Adrenal gland (tissue), 12 donors: ENCODE measurements around the gene ZNF622. TPM values are rescaled to one million over a fixed set of nuclear protein-coding genes. Genes with fewer than 3 reads are reported as not detected.

Experiments used
- DNase-seq, 7 donors: peaks; one replicate each; pipeline ENCODE4 v3.0.0-alpha.2; 2019 to 2020
- H3K27ac ChIP-seq, 5 donors: fragments of 200-600 bp; sonication (generic) in 4 of 5; 1 replicate in 3 of 5; 2 replicates in 2 of 5; pipeline versions ENCODE4 v1.5.1 to v1.8.0; 2016 to 2020; ENCODE audit warnings: mild to moderate bottlenecking in 1 of 5
- H3K27me3 ChIP-seq: fragments of 200-600 bp; 2 replicates; pipeline ENCODE4 v1.8.0; 2021
- H3K36me3 ChIP-seq, 2 donors: fragments of 200-600 bp; replicated peaks in 1 of 2; 1 replicate in 1 of 2; 2 replicates in 1 of 2; pipeline versions ENCODE4 v1.5.1 to v1.8.0; 2018 to 2022
- H3K4me1 ChIP-seq, 2 donors: fragments of 200-600 bp; replicated peaks in 1 of 2; 1 replicate in 1 of 2; 2 replicates in 1 of 2; pipeline versions ENCODE4 v1.5.1 to v1.8.0; 2018 to 2021
- H3K4me3 ChIP-seq, 4 donors: fragments of 200-600 bp; sonication (generic) in 3 of 4; one replicate each; pipeline ENCODE4 v1.5.1; 2016 to 2018
- H3K9me3 ChIP-seq, 3 donors: fragments of 200-600 bp; sonication (generic) in 1 of 3; replicated peaks in 1 of 3; 1 replicate in 2 of 3; 2 replicates in 1 of 3; pipeline versions ENCODE4 v1.5.1 to v1.8.0; 2016 to 2021
- CTCF ChIP-seq, 6 experiments: fragments of 450-650 bp in 4 of 6; fragments of 200-600 bp in 2 of 6; sonication (generic) in 1 of 6; IDR thresholded peaks; 1 replicate in 5 of 6; 2 replicates in 1 of 6; pipeline versions ENCODE4 v1.5.1 to v1.8.0; 2016 to 2021; ENCODE audit warnings: antibody characterized with exemption in 6 of 6, mild to moderate bottlenecking in 2 of 6, moderate library complexity in 1 of 6
- POLR2A ChIP-seq, 2 donors: fragments of 450-650 bp; IDR thresholded peaks; one replicate each; pipeline ENCODE4 v1.6.1; 2017; ENCODE audit warnings: antibody characterized with exemption in 2 of 2, mild to moderate bottlenecking in 2 of 2, moderate library complexity in 1 of 2
- WGBS, 4 donors: extraction: QIAGEN DNeasy Blood & Tissue Kit in 2 of 4; methylation state at CpG; one replicate each; pipeline versions ENCODE4 v1.1.5 to v1.1.7; 2013 to 2017; 5-methylcytosine and 5-hydroxymethylcytosine counted together
- intact Hi-C, 2 donors: fragments of 100-400 bp; cut with DNase I; formaldehyde crosslinking; loops; one replicate each; pipeline versions ENCODE4 v1.14.1 to v1.15.0; 2022 to 2023
- polyA plus RNA-seq, 3 donors: library from polyadenylated mRNA; stranded (reverse); fragments of 200-250 nt in 2 of 3; fragments of 350-450 nt in 1 of 3; fragmentation: Illumina TruSeq in 1 of 3; extraction: RNeasy Lipid Tissue Mini Kit (QIAGEN cat#74804) in 1 of 3; gene quantifications; one replicate each; pipeline ENCODE4 v1.2.3, GENCODE V29; 2013 to 2014
- total RNA-seq, 9 donors: library from RNA; depleted of rRNA in 4 of 9; stranded (reverse); fragments of >200 nt in 4 of 9; fragments of 120-200 nt in 1 of 9; fragmentation: NEBNext Ultra II Directional in 1 of 9; extraction: Animal tissue kit (Norgen Biotek cat#: 25700) in 1 of 9; gene quantifications; one replicate each; pipeline versions ENCODE4 v1.1.0 to v1.2.4, GENCODE V29; 2013 to 2023
- donor health status: healthy with polysubstance abuse.
- donor health status: Bipolar disorder and iron deficiency.
- donor health status: DM: yes; HTN: yes; CAD: no.
- donor health status: DM: no; HTN: no; CAD: no.
- donor health status: DM: no; HTN: no; CAD: no.
- donor health status: DM: yes; HTN: yes; CAD: no.

The ZNF622 gene
- total and polyA plus RNA-seq, 12 donors: 9.2 to 41.3 (median 21.8) TPM

DNA sequence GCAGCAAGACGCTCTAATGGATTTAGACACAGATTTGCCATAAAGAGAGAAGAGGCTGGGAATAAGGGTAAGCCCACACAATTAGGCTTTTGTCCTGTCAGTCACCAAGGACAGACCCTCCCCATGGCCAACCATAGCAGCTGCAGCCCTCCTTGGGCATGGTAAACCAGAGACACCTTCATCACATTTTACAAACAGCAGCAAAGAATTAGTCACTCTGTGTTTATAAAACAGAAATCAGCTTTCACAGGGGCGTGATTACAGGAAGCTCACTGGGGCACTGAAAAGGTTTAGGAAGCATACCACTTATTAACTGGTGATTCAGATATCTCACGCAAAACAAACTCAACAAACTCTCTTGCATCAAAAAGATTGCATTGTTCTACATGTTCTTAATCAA, 37.3 kb upstream of the ZNF622 start:
- intact Hi-C loops: no loop called here
- 76 to 89% (median 81%) methylated on average over 3 of the region's 3 CpGs for WGBS, 4 donors
- Histone ChIP-seq H3K27me3 (no peaks in the 10 kb centered on the region), H3K9me3 (no peaks in the 10 kb centered on the region), H3K4me1 (no peaks in the 10 kb centered on the region), H3K27ac (no peak overlapping the region), H3K36me3 (no peaks in the 10 kb centered on the region), H3K4me3 (no peak overlapping the region)
- TF ChIP-seq POLR2A (IDR thresholded peaks at IDR 0.05): no peak
- TF ChIP-seq CTCF (IDR thresholded peaks at IDR 0.05): no peak
- no peak for DNase-seq

DNA sequence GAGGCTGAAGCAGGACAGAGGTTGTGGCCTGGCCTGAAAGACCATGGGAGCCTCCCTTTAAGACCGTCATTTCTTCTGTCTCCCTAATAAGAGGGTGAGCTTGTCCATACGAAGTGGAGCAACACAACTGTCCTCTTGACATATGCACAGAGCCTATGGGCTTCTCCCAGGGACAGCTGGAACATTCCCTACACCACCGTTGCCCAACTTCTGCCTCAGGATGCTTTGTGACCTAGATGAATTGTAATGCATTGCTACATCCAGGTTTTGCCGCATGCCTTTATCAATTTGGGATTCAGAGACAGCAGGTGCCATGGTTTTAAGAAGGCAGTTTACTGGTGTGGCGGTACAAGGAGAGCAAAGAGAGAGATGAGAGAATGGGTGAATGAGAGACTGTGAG, 34.4 kb upstream of the ZNF622 start:
- intact Hi-C loops: no loop called here
- Histone ChIP-seq H3K36me3 (no peaks in the 10 kb centered on the region), H3K27me3 (no peaks in the 10 kb centered on the region), H3K27ac (no peak overlapping the region), H3K9me3 (no peaks in the 10 kb centered on the region), H3K4me1 (no peaks in the 10 kb centered on the region), H3K4me3 (no peak overlapping the region)
- WGBS, 4 donors: 78 to 92% (median 83%) methylated on average over 3 to 5 of the region's 5 CpGs
- TF ChIP-seq POLR2A (IDR thresholded peaks at IDR 0.05) (no peak), CTCF (IDR thresholded peaks at IDR 0.05) (no peak)
- no peak for DNase-seq

- H3K27me3 ChIP-seq: no peaks in the 10 kb centered on the region
- intact Hi-C loops: no loop called here
- H3K36me3 ChIP-seq: no peaks in the 10 kb centered on the region
- WGBS, 4 donors: 48 to 66% (median 58%) methylated on average over 2 of the region's 2 CpGs
- no peak for DNase-seq
- H3K9me3 ChIP-seq: no peaks in the 10 kb centered on the region
- H3K4me1 ChIP-seq: no peaks in the 10 kb centered on the region
- TF ChIP-seq CTCF (IDR thresholded peaks at IDR 0.05) (no peak), POLR2A (IDR thresholded peaks at IDR 0.05) (no peak)
- H3K4me3 ChIP-seq: no peak overlapping the region
- no peak overlapping the region for H3K27ac ChIP-seq
Measured at GRCh38 chr5:16497546-16497945, 31.9 kb upstream of the ZNF622 start.

DNA sequence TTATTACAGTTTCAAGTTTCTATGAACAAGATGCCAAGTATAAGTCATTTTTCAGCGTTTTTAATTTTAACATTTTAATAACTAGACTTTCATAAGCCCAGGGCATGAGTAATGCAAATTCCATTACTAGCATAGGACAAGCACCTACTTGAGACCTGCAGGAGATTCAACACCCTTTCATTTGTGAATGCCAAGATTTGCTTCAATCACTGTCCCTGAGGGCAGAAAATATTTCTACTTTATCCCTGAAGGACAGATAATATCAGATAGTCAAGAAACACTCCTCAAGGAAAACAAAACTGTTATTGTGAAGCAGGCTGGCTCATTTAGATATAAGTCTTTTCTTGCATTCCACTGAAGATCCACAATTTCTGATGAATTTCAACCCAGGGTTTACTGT, 27.7 kb upstream of the ZNF622 start:
- H3K36me3 ChIP-seq: no peaks in the 10 kb centered on the region
- no peaks in the 10 kb centered on the region for H3K9me3 ChIP-seq
- H3K4me3 ChIP-seq: no peak overlapping the region
- no peak for DNase-seq
- WGBS, 4 donors: 65 to 84% (median 75%) methylated on average over 1 of the region's 1 CpG
- intact Hi-C loops: no loop called here
- H3K27ac ChIP-seq: no peak overlapping the region
- TF ChIP-seq POLR2A (IDR thresholded peaks at IDR 0.05) (no peak), CTCF (IDR thresholded peaks at IDR 0.05) (no peak)
- H3K27me3 ChIP-seq: no peaks in the 10 kb centered on the region
- H3K4me1 ChIP-seq: no peaks in the 10 kb centered on the region
